Right renal cortex interstitium (tissue), 3 donors: ENCODE measurements around the gene PAEP. TPM values are rescaled to one million over a fixed set of nuclear protein-coding genes. Genes with fewer than 3 reads are reported as not detected.

Source experiments
- DNase-seq, 3 donors: peaks; one replicate each; pipeline ENCODE4 v3.0.0-alpha.2; 2013; ENCODE audit warnings: low read depth in 3 of 3, low spot score in 2 of 3
- polyA plus RNA-seq, 3 donors: library from polyadenylated mRNA; unstranded; fragments of 120-200 nt; gene quantifications; one replicate each; pipeline ENCODE4 v1.2.1, GENCODE V29; 2013; ENCODE audit not compliant: insufficient read length in 3 of 3

Gene PAEP
- polyA plus RNA-seq, 3 donors: 0.28 TPM; not detected in 2

DNA sequence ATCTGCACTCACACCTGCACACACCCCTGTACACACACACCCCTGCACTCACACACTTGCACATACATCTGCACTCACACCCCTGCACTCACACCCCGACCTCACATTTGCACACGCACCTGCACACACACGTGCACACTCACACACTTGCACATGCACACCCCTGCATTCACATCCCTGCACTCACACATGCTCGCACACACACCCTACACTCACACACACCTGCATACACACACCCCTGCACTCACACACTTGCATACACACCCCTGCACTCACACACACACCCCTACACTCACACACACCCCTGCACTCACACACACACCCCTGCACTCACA lies 50.3 kb downstream of the PAEP start:
- DNase-seq: no peak

DNA sequence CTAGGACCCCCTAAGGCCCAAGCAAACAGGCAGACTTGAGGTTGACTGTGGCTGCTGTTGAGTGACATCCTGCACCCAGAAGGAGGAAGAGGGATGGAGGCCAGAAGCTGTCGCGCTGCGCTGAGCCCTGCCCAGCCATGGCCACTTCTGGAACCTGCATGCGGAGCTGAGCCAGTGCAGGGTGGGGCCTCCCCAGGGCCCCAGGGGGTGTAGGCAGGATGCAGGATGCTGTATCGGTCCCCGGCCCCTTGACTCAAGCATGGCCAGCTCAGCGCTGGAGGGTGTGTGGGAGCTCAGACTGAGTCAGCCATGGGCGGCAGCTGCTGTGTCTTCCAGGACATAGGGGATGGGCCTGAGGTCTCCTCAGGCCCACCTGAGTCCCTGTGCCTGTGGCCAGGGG lies 50.9 kb downstream of the PAEP start:
- DNase-seq: no peak

GRCh38 chr9:135612981-135613910 lies 51.7 kb downstream of the PAEP start:
- DNase-seq: no peak

GRCh38 chr9:135613946-135614805 lies 52.6 kb downstream of the PAEP start:
- DNase-seq: no peak

DNA sequence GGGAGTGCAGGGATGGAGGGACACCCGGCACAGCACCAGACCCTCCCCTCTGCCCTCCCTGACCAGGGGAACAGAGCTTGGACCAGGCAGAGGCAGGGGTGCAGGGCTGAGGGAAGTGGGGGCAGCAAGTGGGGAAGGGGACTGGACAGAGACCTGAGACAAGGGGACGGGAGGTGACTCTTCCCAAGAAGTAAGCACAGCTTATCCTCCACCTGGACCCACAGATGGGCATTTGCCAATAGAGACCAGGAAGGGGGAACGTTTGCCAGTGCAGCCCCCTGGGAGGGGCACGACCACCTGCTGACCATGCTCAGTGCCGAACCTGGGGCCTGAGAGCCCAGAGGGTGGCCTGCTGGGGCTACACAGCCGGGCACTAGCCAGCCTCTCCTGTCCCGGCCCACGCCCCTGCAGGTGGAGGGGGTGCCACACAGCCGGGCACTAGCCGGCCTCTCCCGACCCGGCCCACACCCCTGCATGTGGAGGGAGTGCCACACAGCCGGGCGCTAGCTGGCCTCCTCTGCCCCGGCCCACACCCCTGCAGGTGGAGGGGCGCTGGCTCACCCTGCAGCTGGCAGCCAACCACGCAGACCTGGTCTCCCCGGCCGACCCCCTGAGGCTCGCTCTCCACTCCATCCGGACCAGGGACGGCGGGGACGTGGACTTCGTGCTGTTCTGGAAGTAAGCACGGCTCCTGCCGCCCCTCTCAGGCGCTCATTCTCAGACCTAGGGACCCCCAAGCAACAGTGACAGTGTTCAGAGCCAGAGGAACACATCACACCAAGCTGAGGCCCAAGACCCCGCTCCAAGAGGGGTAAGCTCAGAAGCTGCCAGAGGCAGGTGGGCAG lies 53.5 kb downstream of the PAEP start:
- DNase-seq: no peak

- no peak for DNase-seq
Observed at GRCh38 chr9:135615666-135616618, 54.4 kb downstream of the PAEP start.

Other genes with a start within 250 kb of the PAEP start
- gene PPP1R26, start 82.0 kb upstream of the PAEP start, polyA plus RNA-seq: 10 to 100 TPM; 28.3 to 31.0 (median 29.1) TPM
- gene MRPS2, start 61.1 kb upstream of the PAEP start, polyA plus RNA-seq: 10 to 100 TPM; 41.1 to 47.2 (median 42.3) TPM
- not detected for gene LCN1, start 40.3 kb upstream of the PAEP start, polyA plus RNA-seq
- under 1 TPM in 1 of 3 donors, not detected in 2; 0.44 TPM for gene OBP2A, start 15.6 kb upstream of the PAEP start, polyA plus RNA-seq
- gene GLT6D1, start 77.8 kb downstream of the PAEP start, polyA plus RNA-seq: not detected
- not detected for gene LCN9, start 101.6 kb downstream of the PAEP start, polyA plus RNA-seq
- gene SOHLH1, start 137.7 kb downstream of the PAEP start, polyA plus RNA-seq: not detected
- gene KCNT1, start 140.4 kb downstream of the PAEP start, polyA plus RNA-seq: under 1 TPM; 0.06 to 0.08 (median 0.06) TPM